HepG2 (cell line): ENCODE data around the gene BCL6B. TPM values are rescaled to one million over a fixed set of nuclear protein-coding genes. Genes with fewer than 3 reads are reported as not detected.

ENCODE experiments used
- ATAC-seq: fragments of 200-7000 bp; cut with Tn5 transposase; 3 replicates; pipeline ENCODE4 v1.9.1; 2020; ENCODE audit warnings: mild to moderate bottlenecking, moderate library complexity
- BruUV-seq: library from RNA; stranded (reverse); fragments of 400-500 nt; replicated peaks from 2 replicates; lab custom pipeline; 2021; lab: Mats Ljungman, UMichigan
- CTCF ChIA-PET: fragments of 300-600 bp; formaldehyde crosslinking; extraction: SDS; loops from one replicate; lab custom pipeline; 2021; ENCODE audit warnings: low total read pairs, inconsistent platforms, low intra/inter-chr PET ratio; lab: Yijun Ruan, JAX
- POLR2A ChIA-PET: fragments of 350-600 bp; sonication (Branson Sonifier 250); formaldehyde crosslinking; loops from one replicate; lab custom pipeline; 2020; ENCODE audit warnings: antibody characterized with exemption, inconsistent platforms; lab: Yijun Ruan, JAX
- DNase-seq: peaks from one replicate; pipeline ENCODE4 v3.0.0-alpha.2; 2015; ENCODE audit warnings: low spot score
- FAIRE-seq: peaks from 3 replicates; lab custom pipeline; 2011; peaks lifted over from hg19 to GRCh38; lab: Jason Lieb, UNC
- H2AFZ ChIP-seq: one replicate; pipeline ENCODE4 v1.6.1; 2011; ENCODE audit warnings: low read length, inconsistent platforms
- H3K27ac ChIP-seq: fragments of 300-600 bp; 3 replicates; pipeline ENCODE4 v1.8.0; 2011; ENCODE audit warnings: mixed run types, mild to moderate bottlenecking, mixed read lengths, low read length, inconsistent platforms; ENCODE audit not compliant: insufficient read depth; ENCODE audit errors: extremely low read length
- H3K27me3 ChIP-seq, 2 experiments: fragments of 200-600 bp in 1 of 2; 2 replicates in 1 of 2; 3 replicates in 1 of 2; pipeline versions ENCODE4 v1.6.0 to v1.8.0; 2011; ENCODE audit warnings: low read length in 2 of 2, mild to moderate bottlenecking in 2 of 2, moderate library complexity in 2 of 2, inconsistent platforms in 1 of 2; ENCODE audit not compliant: insufficient read depth in 2 of 2, control insufficient read depth in 1 of 2
- H3K36me3 ChIP-seq, 2 experiments: fragments of 200-600 bp in 1 of 2; replicated peaks in 1 of 2; 2 replicates in 1 of 2; 3 replicates in 1 of 2; pipeline versions ENCODE4 v1.5.1 to v1.8.0; 2011; ENCODE audit warnings: low read length in 2 of 2, inconsistent platforms in 1 of 2; ENCODE audit not compliant: insufficient read depth in 2 of 2, control insufficient read depth in 1 of 2
- H3K4me1 ChIP-seq: 2 replicates; pipeline ENCODE4 v1.5.1; 2012; ENCODE audit warnings: low read length, inconsistent platforms; ENCODE audit not compliant: insufficient read depth
- H3K4me2 ChIP-seq: 2 replicates; pipeline ENCODE4 v1.6.0; 2011; ENCODE audit warnings: low read depth, low read length, inconsistent platforms
- H3K4me3 ChIP-seq, 3 experiments: fragments of 200-600 bp in 1 of 3; sonication (generic), shearing (Covaris generic) in 1 of 3; replicated peaks in 1 of 3; 2 replicates each; pipeline ENCODE4 v1.5.1; 2011 to 2016; ENCODE audit warnings: low read length in 3 of 3, inconsistent platforms in 2 of 3, low read depth in 2 of 3, mild to moderate bottlenecking in 2 of 3, control low read depth in 1 of 3, mixed read lengths in 1 of 3; ENCODE audit not compliant: insufficient read depth in 1 of 3
- H3K79me2 ChIP-seq: one replicate; pipeline ENCODE4 v1.6.1; 2011; ENCODE audit warnings: low read length, inconsistent platforms; ENCODE audit not compliant: insufficient read depth
- H3K9ac ChIP-seq: 2 replicates; pipeline ENCODE4 v1.6.0; 2011; ENCODE audit warnings: mild to moderate bottlenecking, low read depth, low read length, inconsistent platforms; ENCODE audit not compliant: insufficient read depth
- H3K9me3 ChIP-seq: 2 replicates; pipeline ENCODE4 v1.5.1; 2012; ENCODE audit warnings: mild to moderate bottlenecking, low read length
- H4K20me1 ChIP-seq: 2 replicates; pipeline ENCODE4 v1.6.0; 2011; ENCODE audit warnings: inconsistent platforms, mild to moderate bottlenecking, low read length, moderate library complexity; ENCODE audit not compliant: insufficient read depth
- ATF7 ChIP-seq, 2 experiments: fragments of 450-650 bp in 1 of 2; sonication (generic) in 1 of 2; formaldehyde crosslinking in 1 of 2; IDR thresholded peaks; 2 replicates each; pipeline versions ENCODE4 v1.4.0 to v1.6.1; 2016 to 2020; ENCODE audit warnings: antibody characterized with exemption in 1 of 2, mild to moderate bottlenecking in 1 of 2, missing genetic modification reagents in 1 of 2
- CHCHD3 ChIP-seq: sonication (generic); formaldehyde crosslinking; IDR thresholded peaks from 2 replicates; pipeline ENCODE4 v1.8.0; 2022; ENCODE audit warnings: mild to moderate bottlenecking, missing genetic modification reagents, moderate library complexity
- FOSL2 ChIP-seq: sonication (generic); formaldehyde crosslinking; IDR thresholded peaks from 2 replicates; pipeline ENCODE4 v1.4.0; 2020; ENCODE audit warnings: missing genetic modification reagents
- FOXM1 ChIP-seq: sonication (generic); formaldehyde crosslinking; IDR thresholded peaks from 2 replicates; pipeline ENCODE4 v1.5.0; 2020; ENCODE audit warnings: missing genetic modification reagents
- POLR2AphosphoS5 ChIP-seq: IDR thresholded peaks from 2 replicates; pipeline ENCODE4 v1.6.1; 2012; ENCODE audit warnings: low read depth, low read length
- ZNF12 ChIP-seq: sonication (generic); formaldehyde crosslinking; IDR thresholded peaks from 2 replicates; pipeline ENCODE4 v1.5.0; 2020; ENCODE audit warnings: missing genetic modification reagents
- ZNF121 ChIP-seq: sonication (generic); formaldehyde crosslinking; IDR thresholded peaks from 2 replicates; pipeline ENCODE4 v1.5.0; 2020; ENCODE audit warnings: mild to moderate bottlenecking, missing genetic modification reagents
- ZNF160 ChIP-seq: sonication (generic); formaldehyde crosslinking; IDR thresholded peaks from 2 replicates; pipeline ENCODE4 v1.8.0; 2022; ENCODE audit warnings: mild to moderate bottlenecking, inconsistent platforms, missing genetic modification reagents
- ZNF354B ChIP-seq: sonication (generic); formaldehyde crosslinking; IDR thresholded peaks from 2 replicates; pipeline ENCODE4 v1.8.0; 2022; ENCODE audit warnings: mild to moderate bottlenecking, missing genetic modification reagents
- ZNF383 ChIP-seq: sonication (generic); formaldehyde crosslinking; IDR thresholded peaks from 2 replicates; pipeline ENCODE4 v1.4.0; 2020; ENCODE audit warnings: missing genetic modification reagents, mild to moderate bottlenecking, borderline replicate concordance
- ZNF570 ChIP-seq: sonication (generic); formaldehyde crosslinking; IDR thresholded peaks from 2 replicates; pipeline ENCODE4 v1.4.0; 2020; ENCODE audit warnings: mild to moderate bottlenecking, missing genetic modification reagents, borderline replicate concordance
- WGBS: methylation state at CpG from one replicate; pipeline ENCODE4 v1.1.6; 2017; ENCODE audit warnings: low lambda C conversion rate; 5-methylcytosine and 5-hydroxymethylcytosine counted together
- in situ Hi-C: cut with HindIII; loops from 2 replicates; pipeline ENCODE4 v1.10.0; 2017; ENCODE audit warnings: low pct_unique_long_range_greater_than_20kb; ENCODE audit not compliant: extremely low pct_ligation_motif_present
- intact Hi-C: fragments of 100-400 bp; cut with micrococcal nuclease; formaldehyde crosslinking; loops from one replicate; pipeline ENCODE4 v1.10.0; 2022; ENCODE audit not compliant: unreplicated experiment
- polyA plus RNA-seq, 8 experiments: library from polyadenylated mRNA; depleted of rRNA in 3 of 8; stranded (reverse) in 7 of 8; unstranded in 1 of 8; fragments of >200 nt; fragmentation: Illumina TruSeq in 4 of 8; extraction: Trizol in 4 of 8; gene quantifications; 2 replicates each; pipeline versions ENCODE4 v1.2.1 to v1.2.3, GENCODE V29; 2011 to 2016; ENCODE audit warnings: low read depth in 4 of 8, missing spikeins in 1 of 8, mixed read lengths in 1 of 8; ENCODE audit not compliant: insufficient read depth in 1 of 8
- total RNA-seq, 5 experiments: library from RNA; depleted of rRNA; stranded (reverse); fragments of >200 nt; fragmentation: Illumina TruSeq; extraction: Trizol; gene quantifications; 2 replicates each; pipeline ENCODE4 v1.2.3, GENCODE V29; 2016; ENCODE audit warnings: low read depth in 1 of 5
- TF ChIP-seq, protein P1 (sequence below): sonication (generic); formaldehyde crosslinking; IDR thresholded peaks from 2 replicates; pipeline ENCODE4 v1.5.0; 2020; ENCODE audit warnings: mild to moderate bottlenecking, missing genetic modification reagents
- TF ChIP-seq, protein P2 (sequence below): sonication (generic); formaldehyde crosslinking; IDR thresholded peaks from 2 replicates; pipeline ENCODE4 v1.4.0; 2020; ENCODE audit warnings: mild to moderate bottlenecking, missing genetic modification reagents
- TF ChIP-seq, protein P3 (sequence below): sonication (generic); formaldehyde crosslinking; IDR thresholded peaks from 2 replicates; pipeline ENCODE4 v1.5.0; 2020; ENCODE audit warnings: missing genetic modification reagents

The BCL6B gene
- total and polyA plus RNA-seq, 2 of the 13 experiments (the other 11 are each of a cell fraction or from before 2014, with no cell fraction given) = not detected

DNA sequence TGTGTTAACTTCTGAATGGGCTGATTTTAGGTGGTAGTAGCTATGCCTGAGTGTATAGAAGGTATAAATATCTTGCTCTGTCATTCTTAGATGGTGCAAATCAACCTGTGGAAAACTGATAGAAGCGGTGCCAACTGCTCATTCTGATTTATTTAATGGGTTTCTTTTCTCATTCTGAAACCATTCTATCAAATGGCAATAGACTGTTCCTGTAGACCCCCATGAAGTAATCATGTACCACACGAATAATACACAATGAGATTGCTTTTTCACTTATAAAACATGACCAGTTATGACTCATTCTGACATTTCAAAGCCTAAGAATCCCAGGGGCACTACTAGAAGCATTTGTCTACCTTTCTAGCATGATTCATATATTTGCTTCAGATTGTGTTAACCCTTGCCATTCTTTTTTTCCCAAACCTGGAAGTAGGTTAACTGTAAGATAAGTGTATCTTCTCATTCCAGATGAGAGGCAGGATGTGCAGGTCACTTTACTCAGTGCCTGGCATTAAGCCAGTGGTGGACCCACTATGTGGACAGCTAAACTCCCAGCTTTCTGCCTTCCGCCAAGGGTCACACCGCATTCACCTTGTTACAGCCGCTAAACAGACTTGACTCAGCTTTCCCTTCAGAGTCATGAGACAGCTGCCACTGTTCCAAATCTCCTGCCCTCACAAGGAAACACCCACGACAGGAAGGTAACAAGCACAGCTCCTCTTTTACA is 37.5 kb downstream of the BCL6B start (continued):
- TF ChIP-seq ZNF160 (no peak), FOXM1 (CRISPR knock-in tag) (no peak), ATF7 (IDR thresholded peaks at IDR 0.05) (no peak), ATF7 (CRISPR knock-in tag; IDR thresholded peaks at IDR 0.05) (no peak), FOSL2 (CRISPR knock-in tag) (0 out of 2 replicates have a peak, but pooled peaks have one; percentile 22), ZNF12 (CRISPR knock-in tag) (0 out of 2 replicates have a peak, but pooled peaks have one; percentile 35), ZNF570 (CRISPR knock-in tag) (no peak)
- TF ChIP-seq, protein P1, sequence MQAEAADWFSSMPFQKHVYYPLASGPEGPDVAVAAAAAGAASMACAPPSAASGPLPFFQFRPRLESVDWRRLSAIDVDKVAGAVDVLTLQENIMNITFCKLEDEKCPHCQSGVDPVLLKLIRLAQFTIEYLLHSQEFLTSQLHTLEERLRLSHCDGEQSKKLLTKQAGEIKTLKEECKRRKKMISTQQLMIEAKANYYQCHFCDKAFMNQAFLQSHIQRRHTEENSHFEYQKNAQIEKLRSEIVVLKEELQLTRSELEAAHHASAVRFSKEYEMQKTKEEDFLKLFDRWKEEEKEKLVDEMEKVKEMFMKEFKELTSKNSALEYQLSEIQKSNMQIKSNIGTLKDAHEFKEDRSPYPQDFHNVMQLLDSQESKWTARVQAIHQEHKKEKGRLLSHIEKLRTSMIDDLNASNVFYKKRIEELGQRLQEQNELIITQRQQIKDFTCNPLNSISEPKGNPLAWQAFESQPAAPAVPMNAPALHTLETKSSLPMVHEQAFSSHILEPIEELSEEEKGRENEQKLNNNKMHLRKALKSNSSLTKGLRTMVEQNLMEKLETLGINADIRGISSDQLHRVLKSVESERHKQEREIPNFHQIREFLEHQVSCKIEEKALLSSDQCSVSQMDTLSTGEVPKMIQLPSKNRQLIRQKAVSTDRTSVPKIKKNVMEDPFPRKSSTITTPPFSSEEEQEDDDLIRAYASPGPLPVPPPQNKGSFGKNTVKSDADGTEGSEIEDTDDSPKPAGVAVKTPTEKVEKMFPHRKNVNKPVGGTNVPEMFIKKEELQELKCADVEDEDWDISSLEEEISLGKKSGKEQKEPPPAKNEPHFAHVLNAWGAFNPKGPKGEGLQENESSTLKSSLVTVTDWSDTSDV = no peak

DNA sequence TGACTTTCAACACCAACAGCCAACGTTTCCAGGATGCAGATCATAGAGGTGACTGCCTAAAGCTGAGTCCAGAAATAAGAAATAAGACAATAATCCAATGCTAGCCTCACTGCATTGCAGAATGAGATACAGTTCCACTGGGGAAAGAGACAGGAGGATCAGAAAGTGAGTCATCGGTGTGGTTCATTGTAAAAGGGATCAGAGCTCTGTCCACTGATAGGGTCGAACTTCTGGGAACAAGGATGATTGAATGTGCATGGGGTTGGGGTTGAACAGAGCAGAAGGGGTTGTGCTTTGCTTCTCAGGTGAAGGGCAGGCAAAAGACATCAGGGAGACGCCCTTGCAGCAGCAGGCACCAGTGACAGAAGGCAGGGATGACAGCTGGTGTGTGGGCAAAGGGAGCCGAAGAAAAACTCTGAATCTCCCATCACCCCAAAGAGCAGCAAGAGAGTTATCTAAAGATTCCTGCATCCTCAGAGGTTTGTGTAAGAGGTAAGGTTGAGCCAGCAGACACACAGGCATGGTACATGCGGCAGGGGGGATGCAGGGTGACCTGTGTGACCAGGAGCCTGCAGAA is 40.8 kb downstream of the BCL6B start:
- 0 out of 5 replicates have a peak, but pooled peaks cover 0 to 9% of the 10 kb centered on the region in 2 experiments for H3K27me3 ChIP-seq
- no peak overlapping the region for H3K4me3 ChIP-seq
- no peak for FAIRE-seq
- no peaks in the 10 kb centered on the region for H3K36me3 ChIP-seq
- H2AFZ ChIP-seq = no peak overlapping the region
- H3K4me2 ChIP-seq = no peak overlapping the region
- no peak for DNase-seq
- CTCF ChIA-PET = no interaction called here
- H3K27ac ChIP-seq = no peak overlapping the region
- in situ Hi-C loops (no loop called here), intact Hi-C loops (no loop called here)
- H3K9ac ChIP-seq = no peak overlapping the region
- 39% methylated on average over 6 of the region's 6 CpGs for WGBS
- no peaks in the 10 kb centered on the region for H4K20me1 ChIP-seq
- no peak for ATAC-seq
- no peaks in the 10 kb centered on the region for H3K79me2 ChIP-seq
- peaks cover 11% of the 10 kb centered on the region for H3K9me3 ChIP-seq
- POLR2A ChIA-PET = no interaction called here
- BruUV-seq = no TSS peak
- H3K4me1 ChIP-seq = peaks cover 8% of the 10 kb centered on the region
- no peak for TF ChIP-seq ZNF121 (CRISPR knock-in tag)
- TF ChIP-seq CHCHD3 (CRISPR knock-in tag) = no peak
- no peak for TF ChIP-seq ZNF383
- TF ChIP-seq, protein P2, sequence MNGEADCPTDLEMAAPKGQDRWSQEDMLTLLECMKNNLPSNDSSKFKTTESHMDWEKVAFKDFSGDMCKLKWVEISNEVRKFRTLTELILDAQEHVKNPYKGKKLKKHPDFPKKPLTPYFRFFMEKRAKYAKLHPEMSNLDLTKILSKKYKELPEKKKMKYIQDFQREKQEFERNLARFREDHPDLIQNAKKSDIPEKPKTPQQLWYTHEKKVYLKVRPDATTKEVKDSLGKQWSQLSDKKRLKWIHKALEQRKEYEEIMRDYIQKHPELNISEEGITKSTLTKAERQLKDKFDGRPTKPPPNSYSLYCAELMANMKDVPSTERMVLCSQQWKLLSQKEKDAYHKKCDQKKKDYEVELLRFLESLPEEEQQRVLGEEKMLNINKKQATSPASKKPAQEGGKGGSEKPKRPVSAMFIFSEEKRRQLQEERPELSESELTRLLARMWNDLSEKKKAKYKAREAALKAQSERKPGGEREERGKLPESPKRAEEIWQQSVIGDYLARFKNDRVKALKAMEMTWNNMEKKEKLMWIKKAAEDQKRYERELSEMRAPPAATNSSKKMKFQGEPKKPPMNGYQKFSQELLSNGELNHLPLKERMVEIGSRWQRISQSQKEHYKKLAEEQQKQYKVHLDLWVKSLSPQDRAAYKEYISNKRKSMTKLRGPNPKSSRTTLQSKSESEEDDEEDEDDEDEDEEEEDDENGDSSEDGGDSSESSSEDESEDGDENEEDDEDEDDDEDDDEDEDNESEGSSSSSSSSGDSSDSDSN (CRISPR knock-in tag) = no peak
- TF ChIP-seq ZNF354B (CRISPR knock-in tag) = no peak
- TF ChIP-seq, protein P3, sequence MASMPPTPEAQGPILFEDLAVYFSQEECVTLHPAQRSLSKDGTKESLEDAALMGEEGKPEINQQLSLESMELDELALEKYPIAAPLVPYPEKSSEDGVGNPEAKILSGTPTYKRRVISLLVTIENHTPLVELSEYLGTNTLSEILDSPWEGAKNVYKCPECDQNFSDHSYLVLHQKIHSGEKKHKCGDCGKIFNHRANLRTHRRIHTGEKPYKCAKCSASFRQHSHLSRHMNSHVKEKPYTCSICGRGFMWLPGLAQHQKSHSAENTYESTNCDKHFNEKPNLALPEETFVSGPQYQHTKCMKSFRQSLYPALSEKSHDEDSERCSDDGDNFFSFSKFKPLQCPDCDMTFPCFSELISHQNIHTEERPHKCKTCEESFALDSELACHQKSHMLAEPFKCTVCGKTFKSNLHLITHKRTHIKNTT (CRISPR knock-in tag) = no peak
- no peak for TF ChIP-seq POLR2AphosphoS5
